ENCODE measurements around the gene DUSP19. TPM values are rescaled to one million over a fixed set of nuclear protein-coding genes. Genes with fewer than 3 reads are reported as not detected.

DUSP19 gene
- total RNA-seq, 1 experiment from 2014 or later = 1.8 TPM

GRCh38 chr2:183033951-183034350 lies 44.6 kb upstream of the DUSP19 start:
- TF ChIP-seq CTCF (conservative IDR thresholded peaks at IDR 0.05) = no peak
- Histone ChIP-seq H2BK15ac (ENCODE audit: low read depth, low read length) (no peak overlapping the region), H2AFZ (ENCODE audit: low read length) (no peak overlapping the region), H2BK5ac (ENCODE audit: insufficient read length, low read length) (no peak overlapping the region), H3K9me3 (ENCODE audit: control insufficient read depth, low read depth, low read length) (no peaks in the 10 kb centered on the region), H2AK5ac (ENCODE audit: insufficient read length, low read length) (no peak overlapping the region), H3K27ac (ENCODE audit: insufficient read length, low read depth, low read length) (no peak overlapping the region), H2BK120ac (ENCODE audit: low read depth, low read length, poor library complexity, severe bottlenecking) (no peak overlapping the region), H3T11ph (ENCODE audit: low read length) (no peak overlapping the region), H3K23ac (ENCODE audit: insufficient read length, low read depth, low read length) (no peak overlapping the region), H3K23me2 (ENCODE audit: insufficient read length, low read depth, low read length, poor library complexity, severe bottlenecking) (peaks cover 6% of the 10 kb centered on the region), H4K8ac (replicated peaks; ENCODE audit: insufficient read length, low read depth, low read length) (no peak overlapping the region), H2BK20ac (ENCODE audit: low read depth, low read length, poor library complexity, severe bottlenecking) (no peak overlapping the region), H4K20me1 (ENCODE audit: control insufficient read depth, insufficient read depth, insufficient read length) (no peaks in the 10 kb centered on the region), H3K4me1 (ENCODE audit: insufficient read depth, low read length) (no peaks in the 10 kb centered on the region; the same call in 1 of the 2 replicates), H3K18ac (ENCODE audit: insufficient read length, low read depth, low read length) (no peak overlapping the region), H4K5ac (ENCODE audit: insufficient read length, low read depth, low read length) (no peak overlapping the region), H3K79me1 (ENCODE audit: insufficient read depth, low read depth, low read length, poor library complexity, severe bottlenecking) (peaks cover 2% of the 10 kb centered on the region), H4K91ac (ENCODE audit: insufficient read length, low read depth, low read length) (no peak overlapping the region), H2BK12ac (ENCODE audit: insufficient read length, low read depth, low read length) (no peak overlapping the region), H3K79me2 (ENCODE audit: insufficient read depth, low read length) (peaks cover 53% of the 10 kb centered on the region), H3K56ac (ENCODE audit: insufficient read length, low read depth, low read length) (no peak overlapping the region), H3K14ac (ENCODE audit: insufficient read depth, low read length) (no peak overlapping the region), H3K9ac (ENCODE audit: extremely low read depth, insufficient read length, low read length) (no peak overlapping the region), H3K4ac (ENCODE audit: low read depth, low read length) (no peak overlapping the region), H3K4me2 (ENCODE audit: insufficient read depth, insufficient read length, low read length) (no peak overlapping the region), H3K27me3 (ENCODE audit: insufficient read depth, low read length) (no peaks in the 10 kb centered on the region)
- H3K27ac Mint-ChIP-seq = no peak overlapping the region; a peak in 1 of 7 replicates
- H3K27me3 Mint-ChIP-seq (ENCODE audit: low read depth) = peaks cover 3% of the 10 kb centered on the region; the same call in 1 of the 2 replicates
- H3K36me3 Mint-ChIP-seq (ENCODE audit: insufficient read depth in 1 of 3, low read depth in 3 of 3) = peaks cover 0 to 3% (median 0%) of the 10 kb centered on the region in 3 experiments; a peak in 3 of 7 replicates
- DNase-seq = no peak
- H3K4me1 Mint-ChIP-seq = peaks cover 50 to 66% of the 10 kb centered on the region in 2 experiments
- H3K4me3 Mint-ChIP-seq = 0 out of 5 replicates have a peak overlapping the region, but pooled peaks of 1 of the 2 experiments have one; percentile 47
- no CpG with 5 or more reads among the region's 1 CpG for WGBS (ENCODE audit: extremely low coverage, insufficient read length, low lambda C conversion rate)
- H3K9me3 Mint-ChIP-seq = no peaks in the 10 kb centered on the region
